ENCODE data around the gene PNPLA3. TPM values are rescaled to one million over a fixed set of nuclear protein-coding genes. Genes with fewer than 3 reads are reported as not detected.

Gene PNPLA3
- total RNA-seq, 2 donors from 2014 or later = 0.16 TPM; not detected in 1

GRCh38 chr22:43980579-43980978 is 57.0 kb downstream of the PNPLA3 start:
- TF ChIP-seq, protein P1, sequence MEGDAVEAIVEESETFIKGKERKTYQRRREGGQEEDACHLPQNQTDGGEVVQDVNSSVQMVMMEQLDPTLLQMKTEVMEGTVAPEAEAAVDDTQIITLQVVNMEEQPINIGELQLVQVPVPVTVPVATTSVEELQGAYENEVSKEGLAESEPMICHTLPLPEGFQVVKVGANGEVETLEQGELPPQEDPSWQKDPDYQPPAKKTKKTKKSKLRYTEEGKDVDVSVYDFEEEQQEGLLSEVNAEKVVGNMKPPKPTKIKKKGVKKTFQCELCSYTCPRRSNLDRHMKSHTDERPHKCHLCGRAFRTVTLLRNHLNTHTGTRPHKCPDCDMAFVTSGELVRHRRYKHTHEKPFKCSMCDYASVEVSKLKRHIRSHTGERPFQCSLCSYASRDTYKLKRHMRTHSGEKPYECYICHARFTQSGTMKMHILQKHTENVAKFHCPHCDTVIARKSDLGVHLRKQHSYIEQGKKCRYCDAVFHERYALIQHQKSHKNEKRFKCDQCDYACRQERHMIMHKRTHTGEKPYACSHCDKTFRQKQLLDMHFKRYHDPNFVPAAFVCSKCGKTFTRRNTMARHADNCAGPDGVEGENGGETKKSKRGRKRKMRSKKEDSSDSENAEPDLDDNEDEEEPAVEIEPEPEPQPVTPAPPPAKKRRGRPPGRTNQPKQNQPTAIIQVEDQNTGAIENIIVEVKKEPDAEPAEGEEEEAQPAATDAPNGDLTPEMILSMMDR (IDR thresholded peaks at IDR 0.05) = no peak
- Histone ChIP-seq H3K36me3 (peaks cover 83% of the 10 kb centered on the region), H3K4me3 (no peak overlapping the region), H3K27me3 (no peaks in the 10 kb centered on the region), H3K4me1 (no peaks in the 10 kb centered on the region), H3K27ac (no peak overlapping the region), H3K9me3 (no peaks in the 10 kb centered on the region)
- DNase-seq (ENCODE audit: low spot score) = no peak

DNA sequence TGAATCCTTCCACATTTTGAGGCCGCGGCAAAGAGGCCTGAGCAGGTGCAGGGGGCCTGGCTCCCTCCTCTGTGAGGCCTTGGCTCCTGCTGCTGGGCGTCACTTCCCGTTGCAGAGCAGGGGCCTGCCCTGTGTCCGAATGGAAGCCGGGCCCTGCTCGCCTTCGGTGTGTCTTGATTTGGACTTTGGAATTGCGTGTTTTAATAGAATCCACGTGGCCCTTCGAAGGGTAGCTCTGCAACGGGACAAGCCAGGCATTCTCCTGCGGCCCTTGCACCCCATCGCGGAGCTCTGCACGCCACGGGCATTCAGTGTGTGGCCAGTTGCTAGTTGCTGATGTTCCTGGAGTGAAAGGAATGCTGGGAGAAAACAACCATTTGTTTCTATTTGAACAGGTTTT is 57.4 kb downstream of the PNPLA3 start:
- no peaks in the 10 kb centered on the region for H3K27me3 ChIP-seq
- no peaks in the 10 kb centered on the region for H3K4me1 ChIP-seq
- no peak for DNase-seq (ENCODE audit: low spot score)
- peaks cover 82% of the 10 kb centered on the region for H3K36me3 ChIP-seq
- H3K9me3 ChIP-seq = no peaks in the 10 kb centered on the region
- no peak overlapping the region for H3K27ac ChIP-seq
- TF ChIP-seq, protein P1 (IDR thresholded peaks at IDR 0.05) = no peak
- H3K4me3 ChIP-seq = no peak overlapping the region

- H3K4me1 ChIP-seq = no peaks in the 10 kb centered on the region
- H3K27ac ChIP-seq = no peak overlapping the region
- no peak for DNase-seq (ENCODE audit: low spot score)
- H3K27me3 ChIP-seq = no peaks in the 10 kb centered on the region
- peaks cover 77% of the 10 kb centered on the region for H3K36me3 ChIP-seq
- H3K9me3 ChIP-seq = no peaks in the 10 kb centered on the region
- TF ChIP-seq, protein P1 (IDR thresholded peaks at IDR 0.05) = no peak
- no peak overlapping the region for H3K4me3 ChIP-seq
Observed at GRCh38 chr22:43983808-43984207, 60.2 kb downstream of the PNPLA3 start.

GRCh38 chr22:43985532-43985931 is 61.9 kb downstream of the PNPLA3 start:
- Histone ChIP-seq H3K9me3 (no peaks in the 10 kb centered on the region), H3K36me3 (peaks cover 77% of the 10 kb centered on the region), H3K27ac (no peak overlapping the region), H3K27me3 (no peaks in the 10 kb centered on the region), H3K4me3 (no peak overlapping the region), H3K4me1 (no peaks in the 10 kb centered on the region)
- no peak for DNase-seq (ENCODE audit: low spot score)
- TF ChIP-seq, protein P1 (IDR thresholded peaks at IDR 0.05) = no peak

- H3K27me3 ChIP-seq = no peaks in the 10 kb centered on the region
- H3K4me1 ChIP-seq = no peaks in the 10 kb centered on the region
- DNase-seq (ENCODE audit: low spot score) = no peak
- TF ChIP-seq, protein P1 (IDR thresholded peaks at IDR 0.05) = no peak
- peaks cover 88% of the 10 kb centered on the region for H3K36me3 ChIP-seq
- no peaks in the 10 kb centered on the region for H3K9me3 ChIP-seq
- H3K4me3 ChIP-seq = no peak overlapping the region
- H3K27ac ChIP-seq = no peak overlapping the region
Observed at GRCh38 chr22:43988116-43988820, 64.7 kb downstream of the PNPLA3 start.

DNA sequence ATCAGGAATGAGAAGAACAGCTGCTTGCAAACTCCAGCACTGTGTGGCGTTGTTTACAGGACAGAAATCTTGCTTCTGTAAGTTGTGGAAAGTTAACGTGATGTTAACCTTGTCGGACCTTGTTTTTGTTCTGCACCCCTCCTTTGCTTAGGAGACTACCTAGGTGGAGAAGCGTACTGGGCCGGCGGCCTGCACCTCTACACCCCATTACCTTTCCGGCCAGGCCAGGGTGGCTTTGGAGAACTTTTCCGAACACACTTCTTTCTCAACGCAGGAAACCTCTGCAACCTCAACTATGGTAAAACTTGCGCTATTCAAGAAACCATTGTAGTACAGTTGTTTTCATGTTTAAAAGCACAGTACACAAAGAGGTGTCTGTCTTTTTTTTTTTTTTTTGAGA is 65.4 kb downstream of the PNPLA3 start:
- no peak overlapping the region for H3K27ac ChIP-seq
- peaks cover 82% of the 10 kb centered on the region for H3K36me3 ChIP-seq
- H3K27me3 ChIP-seq = no peaks in the 10 kb centered on the region
- no peaks in the 10 kb centered on the region for H3K4me1 ChIP-seq
- H3K4me3 ChIP-seq = no peak overlapping the region
- TF ChIP-seq, protein P1 (IDR thresholded peaks at IDR 0.05) = no peak
- DNase-seq (ENCODE audit: low spot score) = no peak
- no peaks in the 10 kb centered on the region for H3K9me3 ChIP-seq
